Upper lobe of right lung (tissue), 1 donor: ENCODE measurements around the gene UBL5. TPM values are rescaled to one million over a fixed set of nuclear protein-coding genes. Genes with fewer than 3 reads are reported as not detected.
A peak's percentile ranks its signal among the peaks of the same experiment; 100 is the strongest.

ENCODE experiments used
- ATAC-seq: fragments of 200-7000 bp; cut with Tn5 transposase; one replicate; pipeline ENCODE4 v1.9.1; 2020; ENCODE audit warnings: mild to moderate bottlenecking, moderate library complexity
- DNase-seq: peaks from one replicate; pipeline ENCODE4 v3.0.0-alpha.2; 2020
- H3K27ac ChIP-seq: fragments of 200-600 bp; one replicate; pipeline ENCODE4 v1.8.0; 2022
- H3K27me3 ChIP-seq: fragments of 200-600 bp; one replicate; pipeline ENCODE4 v1.8.0; 2022; ENCODE audit warnings: mild to moderate bottlenecking
- H3K36me3 ChIP-seq: fragments of 200-600 bp; one replicate; pipeline ENCODE4 v1.8.0; 2022
- H3K4me1 ChIP-seq: fragments of 200-600 bp; one replicate; pipeline ENCODE4 v1.8.0; 2022
- H3K4me3 ChIP-seq: fragments of 200-600 bp; one replicate; pipeline ENCODE4 v1.8.0; 2022; ENCODE audit warnings: mild to moderate bottlenecking
- H3K9me3 ChIP-seq: fragments of 200-600 bp; one replicate; pipeline ENCODE4 v1.8.0; 2022
- CTCF ChIP-seq: fragments of 200-600 bp; IDR thresholded peaks from one replicate; pipeline ENCODE4 v1.8.0; 2022; ENCODE audit warnings: antibody characterized with exemption
- intact Hi-C: fragments of 100-400 bp; cut with DNase I; formaldehyde crosslinking; loops from one replicate; pipeline ENCODE4 v1.11.0; 2022
- total RNA-seq: library from RNA; stranded (reverse); fragmentation: NEBNext Ultra II Directional; extraction: Animal tissue kit (Norgen Biotek cat#: 25700); gene quantifications from one replicate; pipeline ENCODE4 v1.2.1, GENCODE V29; 2021
- donor health status: DM: no; HTN: yes; CAD: no; lungs with severe emphysema.

UBL5 gene
- total RNA-seq, 1 donor from 2014 or later = 220 TPM

GRCh38 chr19:9847087-9847671 lies 19.5 kb downstream of the UBL5 start:
- peak; percentile 20 for TF ChIP-seq CTCF
- DNase-seq (no peak), ATAC-seq (peak; percentile 9)
- Histone ChIP-seq H3K27me3 (no peaks in the 10 kb centered on the region), H3K4me1 (no peaks in the 10 kb centered on the region), H3K36me3 (peaks cover 37% of the 10 kb centered on the region), H3K4me3 (no peak overlapping the region), H3K27ac (peak overlapping the region; percentile 30), H3K9me3 (no peaks in the 10 kb centered on the region)
- intact Hi-C loops = no loop called here

- peak; percentile 33 for TF ChIP-seq CTCF
- Histone ChIP-seq H3K27ac (no peak overlapping the region), H3K36me3 (peaks cover 29% of the 10 kb centered on the region), H3K4me1 (no peaks in the 10 kb centered on the region), H3K9me3 (no peaks in the 10 kb centered on the region), H3K27me3 (no peaks in the 10 kb centered on the region), H3K4me3 (no peak overlapping the region)
- ATAC-seq (no peak), DNase-seq (no peak)
- intact Hi-C loops = no loop called here
Measured at GRCh38 chr19:9848060-9848459, 20.3 kb downstream of the UBL5 start.

- Histone ChIP-seq H3K27me3 (no peaks in the 10 kb centered on the region), H3K27ac (no peak overlapping the region), H3K4me1 (no peaks in the 10 kb centered on the region), H3K4me3 (no peak overlapping the region), H3K36me3 (peaks cover 25% of the 10 kb centered on the region), H3K9me3 (no peaks in the 10 kb centered on the region)
- TF ChIP-seq CTCF = no peak
- DNase-seq = no peak
- intact Hi-C loops = no loop called here
- no peak for ATAC-seq
Measured at GRCh38 chr19:9848762-9849161, 21.0 kb downstream of the UBL5 start.

GRCh38 chr19:9849791-9850190 lies 22.1 kb downstream of the UBL5 start:
- Histone ChIP-seq H3K9me3 (no peaks in the 10 kb centered on the region), H3K4me1 (no peaks in the 10 kb centered on the region), H3K27me3 (no peaks in the 10 kb centered on the region), H3K36me3 (peaks cover 14% of the 10 kb centered on the region), H3K27ac (no peak overlapping the region), H3K4me3 (no peak overlapping the region)
- no peak for DNase-seq
- intact Hi-C loops = no loop called here
- no peak for ATAC-seq
- no peak for TF ChIP-seq CTCF

GRCh38 chr19:9850235-9850959 lies 22.7 kb downstream of the UBL5 start:
- no peak for TF ChIP-seq CTCF
- no peak overlapping the region for H3K4me3 ChIP-seq
- H3K4me1 ChIP-seq = no peaks in the 10 kb centered on the region
- peaks cover 10% of the 10 kb centered on the region for H3K36me3 ChIP-seq
- no peaks in the 10 kb centered on the region for H3K27me3 ChIP-seq
- no peaks in the 10 kb centered on the region for H3K9me3 ChIP-seq
- no peak for ATAC-seq
- intact Hi-C loops = no loop called here
- no peak for DNase-seq
- no peak overlapping the region for H3K27ac ChIP-seq
